GM18502 (cell line): ENCODE data around the gene MKX.

Source experiments
- ATAC-seq: cut with Tn5 transposase; IDR thresholded peaks from one replicate; pipeline ENCODE4 v1.9.1; 2021; ENCODE audit warnings: mild to moderate bottlenecking; ENCODE audit not compliant: unreplicated experiment, poor library complexity

The MKX gene

GRCh38 chr10:27745732-27746396 is at the start of gene MKX:
Gene MKX, minus strand, starts transcription at chr10:27745819. Its CDS starts 2,404 bp downstream, at chr10:27743415.
- ATAC-seq: no peak

GRCh38 chr10:27794157-27794556 is 48.5 kb upstream of the MKX start:
- no peak for ATAC-seq

- no peak for ATAC-seq
Observed at GRCh38 chr10:27792216-27792615, 46.6 kb upstream of the MKX start.

- no peak for ATAC-seq
Observed at GRCh38 chr10:27784272-27784671, 38.7 kb upstream of the MKX start.

- no peak for ATAC-seq
Observed at GRCh38 chr10:27783660-27784059, 38.0 kb upstream of the MKX start.

- no peak for ATAC-seq
Observed at GRCh38 chr10:27779462-27780015, 33.9 kb upstream of the MKX start.

GRCh38 chr10:27774831-27775230 is 29.2 kb upstream of the MKX start:
- no peak for ATAC-seq

- no peak for ATAC-seq
Observed at GRCh38 chr10:27771231-27771630, 25.6 kb upstream of the MKX start.

- no peak for ATAC-seq
Observed at GRCh38 chr10:27770181-27770580, 24.6 kb upstream of the MKX start.

- no peak for ATAC-seq
Observed at GRCh38 chr10:27760867-27761266, 15.2 kb upstream of the MKX start.

- no peak for ATAC-seq
Observed at GRCh38 chr10:27759483-27760272, 14.1 kb upstream of the MKX start.

GRCh38 chr10:27752673-27753237 is 7.1 kb upstream of the MKX start:
- no peak for ATAC-seq

- no peak for ATAC-seq
Observed at GRCh38 chr10:27748601-27749000, 3.0 kb upstream of the MKX start.

GRCh38 chr10:27747096-27747451 is 1.5 kb upstream of the MKX start:
- ATAC-seq: no peak

- ATAC-seq: no peak
Observed at GRCh38 chr10:27746397-27747095, 927 bp upstream of the MKX start.

GRCh38 chr10:27744802-27745731 is 552 bp downstream of the MKX start:
- no peak for ATAC-seq

GRCh38 chr10:27743877-27744801 is 1.5 kb downstream of the MKX start:
- no peak for ATAC-seq

GRCh38 chr10:27743012-27743876 is 2.4 kb downstream of the MKX start:
- no peak for ATAC-seq
